Activated naive CD8-positive, alpha-beta T cell treated with anti-CD3 and anti-CD28 coated beads, Interleukin-2, amount 50 U/mL, for 24 hours (primary cell): Measurements from ENCODE around the gene ATP13A5.
A peak's percentile ranks its signal among the peaks of the same experiment; 100 is the strongest.

Experiments used
- ATAC-seq: fragments of 150-1000 bp; cut with Tn5 transposase; one replicate; pipeline ENCODE4 v1.10.0; 2021
- DNase-seq: peaks from one replicate; pipeline ENCODE4 v3.0.0; 2021
- H3K27ac Mint-ChIP-seq: one replicate; pipeline ENCODE4 v1.8.0; 2021; ENCODE audit warnings: mild to moderate bottlenecking, mixed read lengths
- H3K27me3 Mint-ChIP-seq: one replicate; pipeline ENCODE4 v1.8.0; 2021; ENCODE audit warnings: mixed read lengths
- H3K36me3 Mint-ChIP-seq: one replicate; pipeline ENCODE4 v1.8.0; 2021; ENCODE audit warnings: low read depth, mixed read lengths
- H3K4me1 Mint-ChIP-seq: one replicate; pipeline ENCODE4 v1.8.0; 2021; ENCODE audit warnings: mixed read lengths
- H3K4me3 Mint-ChIP-seq: one replicate; pipeline ENCODE4 v1.8.0; 2021; ENCODE audit warnings: mild to moderate bottlenecking, moderate library complexity, mixed read lengths
- H3K9me3 Mint-ChIP-seq: one replicate; pipeline ENCODE4 v1.8.0; 2021; ENCODE audit warnings: mixed read lengths

Gene ATP13A5

GRCh38 chr3:193262707-193263106, 115.8 kb downstream of the ATP13A5 start:
- Mint-ChIP-seq H3K27ac (no peak overlapping the region), H3K27me3 (no peaks in the 10 kb centered on the region)
- no peak for ATAC-seq

DNA sequence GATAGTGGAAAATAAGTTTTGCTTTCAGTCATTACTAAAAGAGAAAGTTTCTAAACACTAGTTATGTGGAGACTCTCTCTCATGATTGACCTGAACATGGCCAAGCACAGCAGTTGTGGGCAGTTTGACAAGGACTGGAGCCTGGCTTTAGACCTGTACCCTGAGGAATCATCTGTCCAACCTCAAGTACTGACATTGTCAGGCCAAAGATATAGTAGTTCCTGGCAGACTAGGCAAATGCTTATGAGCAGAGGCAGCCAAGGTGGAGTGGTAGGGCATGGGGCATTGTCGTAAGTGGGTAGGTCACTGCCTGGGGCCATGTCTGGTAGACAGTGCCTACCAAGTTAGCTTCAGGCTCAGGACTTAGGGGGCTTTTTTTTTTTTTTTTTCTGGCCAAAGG, 116.6 kb downstream of the ATP13A5 start:
- H3K27me3 Mint-ChIP-seq, result no peaks in the 10 kb centered on the region
- ATAC-seq (no peak), DNase-seq (no peak)
- H3K27ac Mint-ChIP-seq, result no peak overlapping the region
- H3K9me3 Mint-ChIP-seq, result no peaks in the 10 kb centered on the region
- no peaks in the 10 kb centered on the region for H3K36me3 Mint-ChIP-seq
- no peaks in the 10 kb centered on the region for H3K4me1 Mint-ChIP-seq
- H3K4me3 Mint-ChIP-seq, result no peak overlapping the region

More at GRCh38 chr3:193262707-193263106, 115.8 kb downstream of the ATP13A5 start:
- DNase-seq, result no peak
- no peaks in the 10 kb centered on the region for H3K36me3 Mint-ChIP-seq
- no peak overlapping the region for H3K4me3 Mint-ChIP-seq
- H3K9me3 Mint-ChIP-seq, result no peaks in the 10 kb centered on the region
- H3K4me1 Mint-ChIP-seq, result no peaks in the 10 kb centered on the region

DNA sequence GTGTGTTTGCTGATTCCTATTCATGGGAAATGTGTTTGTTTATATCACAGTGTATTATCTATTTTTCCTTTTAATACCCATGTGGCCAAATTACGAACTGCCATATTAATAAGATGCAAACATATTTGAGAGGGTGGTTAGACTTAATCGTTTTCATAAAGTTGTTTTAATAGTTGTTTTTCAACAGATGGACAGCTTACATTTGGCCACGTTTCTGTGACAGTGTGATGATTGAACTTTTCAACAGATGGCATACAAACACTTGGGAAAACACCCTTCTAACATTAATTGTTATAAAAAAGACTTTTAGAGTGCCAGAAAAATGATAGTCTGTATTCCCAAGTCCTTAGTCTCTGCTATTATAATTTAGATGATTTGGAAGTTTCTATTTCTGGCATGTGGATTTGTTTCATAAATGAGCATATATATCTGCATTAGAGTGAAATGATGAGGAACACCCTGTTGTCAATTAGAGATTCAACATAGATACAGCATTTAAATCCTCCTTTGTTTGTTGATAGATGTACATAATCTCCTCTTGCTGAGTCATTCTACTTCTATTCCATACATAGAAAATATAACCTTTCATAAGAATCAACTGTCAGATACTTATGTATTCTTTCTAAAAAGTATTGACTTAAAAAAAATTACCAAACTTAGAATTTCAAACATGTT, 124.4 kb downstream of the ATP13A5 start:
- Mint-ChIP-seq H3K4me3 (no peak overlapping the region), H3K27ac (no peak overlapping the region), H3K36me3 (peaks cover 1% of the 10 kb centered on the region), H3K27me3 (peaks cover 6% of the 10 kb centered on the region), H3K9me3 (peaks cover 16% of the 10 kb centered on the region), H3K4me1 (no peaks in the 10 kb centered on the region)
- DNase-seq (no peak), ATAC-seq (no peak)

GRCh38 chr3:193250492-193250891, 128.1 kb downstream of the ATP13A5 start:
- Mint-ChIP-seq H3K4me1 (no peaks in the 10 kb centered on the region), H3K27ac (no peak overlapping the region), H3K27me3 (peaks cover 8% of the 10 kb centered on the region), H3K4me3 (no peak overlapping the region), H3K36me3 (peaks cover 1% of the 10 kb centered on the region), H3K9me3 (peaks cover 36% of the 10 kb centered on the region)
- no peak for DNase-seq
- no peak for ATAC-seq

DNA sequence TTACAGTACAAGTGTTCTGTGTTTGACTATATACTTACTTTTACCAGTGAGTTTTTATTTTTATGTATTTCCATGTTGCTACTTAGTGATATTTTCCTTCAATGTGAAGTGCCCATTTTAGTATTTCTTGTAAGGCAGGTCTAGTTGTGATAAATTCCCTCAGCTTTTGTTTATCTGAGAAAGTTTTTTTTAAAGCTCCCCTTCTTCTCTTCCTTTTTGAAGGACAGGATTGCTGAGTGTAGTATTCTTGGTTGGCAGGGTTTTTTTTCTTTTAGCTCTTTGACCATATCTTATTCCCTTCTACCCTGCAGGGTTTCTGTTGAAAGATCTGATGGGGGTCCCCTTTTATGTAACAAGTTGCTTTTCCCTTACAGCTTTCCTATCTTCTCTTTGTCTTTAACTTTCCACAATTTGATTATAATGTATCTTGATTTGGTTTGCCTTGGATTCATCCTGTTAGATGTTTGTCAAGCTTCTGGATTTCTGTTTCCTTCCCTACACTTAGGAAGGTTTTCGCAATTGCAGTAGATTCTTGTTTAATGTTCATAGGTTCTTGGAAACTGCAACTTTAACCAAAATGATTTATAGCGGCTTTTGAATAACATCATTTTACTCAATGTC, 129.6 kb downstream of the ATP13A5 start:
- DNase-seq (no peak), ATAC-seq (no peak)
- peaks cover 36% of the 10 kb centered on the region for H3K9me3 Mint-ChIP-seq
- H3K27ac Mint-ChIP-seq, result no peak overlapping the region
- H3K36me3 Mint-ChIP-seq, result peaks cover 1% of the 10 kb centered on the region
- no peaks in the 10 kb centered on the region for H3K4me1 Mint-ChIP-seq
- peaks cover 14% of the 10 kb centered on the region for H3K27me3 Mint-ChIP-seq
- H3K4me3 Mint-ChIP-seq, result no peak overlapping the region

DNA sequence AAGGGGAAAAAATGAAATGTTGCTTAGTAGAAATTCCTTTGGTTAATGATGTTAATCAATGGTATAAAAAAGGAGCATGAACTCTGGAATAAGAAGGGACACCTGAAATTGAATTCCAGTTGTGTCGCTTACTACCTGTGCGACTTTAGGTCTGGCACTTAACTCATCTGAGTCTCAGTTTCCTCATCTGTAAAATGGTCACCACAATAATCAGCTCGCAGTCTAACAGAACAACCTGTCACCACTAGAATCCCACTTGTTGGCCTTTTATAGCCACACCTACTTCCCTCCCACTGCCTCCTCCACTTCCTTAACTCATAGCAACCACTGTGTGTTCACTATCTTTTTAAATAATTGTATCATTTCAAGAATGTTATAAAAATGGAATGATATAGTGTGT, 135.0 kb downstream of the ATP13A5 start:
- peaks cover 48% of the 10 kb centered on the region for H3K27me3 Mint-ChIP-seq
- peaks cover 15% of the 10 kb centered on the region for H3K9me3 Mint-ChIP-seq
- ATAC-seq, result no peak
- H3K4me3 Mint-ChIP-seq, result no peak overlapping the region
- no peaks in the 10 kb centered on the region for H3K4me1 Mint-ChIP-seq
- no peak overlapping the region for H3K27ac Mint-ChIP-seq
- H3K36me3 Mint-ChIP-seq, result no peaks in the 10 kb centered on the region
- DNase-seq, result no peak

GRCh38 chr3:193241716-193242115, 136.8 kb downstream of the ATP13A5 start:
- H3K27me3 Mint-ChIP-seq, result peaks cover 49% of the 10 kb centered on the region
- H3K36me3 Mint-ChIP-seq, result no peaks in the 10 kb centered on the region
- no peak overlapping the region for H3K4me3 Mint-ChIP-seq
- DNase-seq (no peak), ATAC-seq (no peak)
- no peaks in the 10 kb centered on the region for H3K4me1 Mint-ChIP-seq
- no peak overlapping the region for H3K27ac Mint-ChIP-seq
- peaks cover 5% of the 10 kb centered on the region for H3K9me3 Mint-ChIP-seq

DNA sequence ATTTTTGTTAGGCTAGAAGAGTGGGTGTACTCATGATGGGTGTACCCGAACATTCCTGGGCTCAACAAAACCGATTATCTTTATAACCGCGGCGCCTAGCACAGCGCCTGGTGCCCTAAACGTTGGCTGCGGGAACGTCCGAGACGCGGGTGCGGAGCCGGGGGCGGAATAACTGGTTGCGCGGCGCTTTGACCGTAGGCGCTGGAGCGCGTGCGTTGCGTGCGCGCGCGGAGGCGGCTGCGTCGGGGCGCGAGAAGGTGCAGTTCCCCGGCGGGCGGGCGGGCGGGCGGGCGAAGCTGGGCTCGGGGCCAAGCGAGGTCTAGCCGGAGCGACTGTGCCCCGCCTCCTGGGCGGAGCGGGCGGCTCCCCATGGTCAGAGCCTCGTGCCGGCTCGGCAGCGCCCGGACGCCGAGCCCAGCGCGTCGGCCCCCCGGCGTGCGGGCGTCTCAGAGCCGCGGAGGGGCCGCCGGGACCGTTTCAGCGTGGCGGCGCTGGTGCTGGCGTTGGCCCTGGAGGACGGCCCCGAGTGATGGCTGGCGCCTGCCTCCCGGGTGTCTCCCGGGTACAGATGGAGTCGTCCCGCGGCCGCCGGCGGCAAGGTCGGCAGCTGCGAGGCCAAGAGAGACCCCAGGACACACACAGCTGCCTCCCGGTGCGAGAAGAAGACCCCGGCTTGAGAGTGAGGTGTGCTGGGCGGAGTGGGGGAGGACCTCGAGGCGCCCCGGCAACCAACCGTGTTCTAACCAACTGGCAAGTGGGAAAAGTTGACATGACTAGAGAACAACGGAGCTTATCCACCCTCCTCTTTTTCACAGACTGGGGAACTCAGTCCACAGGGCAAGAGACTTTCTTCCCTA, 137.5 kb downstream of the ATP13A5 start, which contains the start of gene PLAAT1:
Gene PLAAT1 (plus strand): TSS at position 373 of the 857 bp plus-strand sequence. CDS start 14,429 bp downstream, outside the sequence.
- Mint-ChIP-seq H3K4me3 (peak within 1 kb of the TSS; percentile 28), H3K27me3 (peaks cover 50% of the 10 kb centered on the region), H3K9me3 (peaks cover 5% of the 10 kb centered on the region), H3K4me1 (no peaks in the 10 kb centered on the region), H3K36me3 (no peaks in the 10 kb centered on the region), H3K27ac (no peak within 1 kb of the TSS)
- DNase-seq (peak; percentile 23), ATAC-seq (peak; percentile 76)

GRCh38 chr3:193240436-193240849, 138.1 kb downstream of the ATP13A5 start:
- DNase-seq (no peak), ATAC-seq (no peak)
- H3K27ac Mint-ChIP-seq, result no peak overlapping the region
- H3K4me1 Mint-ChIP-seq, result no peaks in the 10 kb centered on the region
- no peaks in the 10 kb centered on the region for H3K36me3 Mint-ChIP-seq
- H3K27me3 Mint-ChIP-seq, result peaks cover 43% of the 10 kb centered on the region
- H3K9me3 Mint-ChIP-seq, result no peaks in the 10 kb centered on the region
- peak overlapping the region; percentile 28 for H3K4me3 Mint-ChIP-seq

DNA sequence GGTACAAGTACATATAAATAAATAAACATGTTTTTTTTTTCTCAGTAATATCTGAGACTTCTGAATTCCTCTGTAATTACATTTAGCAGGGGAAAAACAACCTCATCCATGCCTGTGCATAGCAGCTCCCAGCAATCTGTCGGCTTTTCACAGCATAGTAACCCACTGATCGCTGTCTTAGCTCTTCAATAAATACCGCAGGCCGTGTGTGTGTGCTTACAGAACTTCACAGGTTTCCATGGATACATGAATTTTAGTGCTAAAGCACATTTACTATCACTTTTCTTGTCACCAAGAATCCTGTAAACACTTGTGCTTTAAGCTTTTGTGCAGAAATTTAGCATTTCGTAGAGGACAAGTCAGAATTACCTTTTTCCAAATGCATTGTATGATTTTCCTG, 141.5 kb downstream of the ATP13A5 start:
- H3K4me1 Mint-ChIP-seq, result no peaks in the 10 kb centered on the region
- H3K4me3 Mint-ChIP-seq, result no peak overlapping the region
- no peaks in the 10 kb centered on the region for H3K9me3 Mint-ChIP-seq
- ATAC-seq (no peak), DNase-seq (no peak)
- peaks cover 28% of the 10 kb centered on the region for H3K27me3 Mint-ChIP-seq
- no peak overlapping the region for H3K27ac Mint-ChIP-seq
- H3K36me3 Mint-ChIP-seq, result no peaks in the 10 kb centered on the region

DNA sequence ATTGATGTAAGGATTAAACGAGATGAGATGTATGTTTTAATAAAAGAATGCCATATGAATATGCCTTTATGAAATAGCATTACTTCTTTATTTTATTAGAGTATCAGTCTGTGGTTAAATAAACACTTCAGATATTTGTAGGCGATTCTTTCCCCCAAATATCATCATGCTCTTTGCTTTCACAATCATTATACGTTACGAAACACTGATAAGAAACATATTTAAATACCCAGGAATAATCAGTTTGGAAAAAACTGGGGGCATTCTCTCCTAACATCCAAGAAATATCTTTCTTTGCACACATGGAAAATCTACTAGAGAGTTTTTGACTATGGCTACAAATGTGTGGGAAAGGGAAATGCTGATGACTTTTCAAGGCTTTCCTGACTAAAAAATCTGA, 142.0 kb downstream of the ATP13A5 start:
- H3K4me3 Mint-ChIP-seq, result no peak overlapping the region
- no peaks in the 10 kb centered on the region for H3K36me3 Mint-ChIP-seq
- no peaks in the 10 kb centered on the region for H3K9me3 Mint-ChIP-seq
- H3K4me1 Mint-ChIP-seq, result no peaks in the 10 kb centered on the region
- H3K27ac Mint-ChIP-seq, result no peak overlapping the region
- no peak for ATAC-seq
- H3K27me3 Mint-ChIP-seq, result peaks cover 24% of the 10 kb centered on the region
- DNase-seq, result no peak

DNA sequence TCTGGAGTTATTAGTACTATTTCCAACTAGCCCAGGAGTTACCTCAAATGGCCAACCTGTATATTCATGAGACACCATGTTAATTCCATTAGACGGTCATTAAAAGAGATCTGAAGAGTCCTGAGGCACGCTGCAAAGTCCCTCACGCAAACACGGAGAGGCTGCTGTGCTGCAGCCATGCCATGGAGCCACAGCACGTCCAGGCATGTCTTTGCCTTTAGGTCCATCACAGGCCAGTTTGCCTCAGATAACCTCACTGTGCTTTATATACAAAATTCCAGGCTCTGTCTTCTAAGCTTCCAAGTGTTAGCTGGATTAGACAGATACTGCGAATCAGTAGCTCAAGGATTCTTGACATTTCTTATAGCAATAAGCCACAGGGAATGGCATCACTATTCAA, 147.4 kb downstream of the ATP13A5 start:
- Mint-ChIP-seq H3K27me3 (peaks cover 2% of the 10 kb centered on the region), H3K4me3 (no peak overlapping the region), H3K4me1 (no peaks in the 10 kb centered on the region), H3K27ac (no peak overlapping the region), H3K9me3 (no peaks in the 10 kb centered on the region), H3K36me3 (no peaks in the 10 kb centered on the region)
- DNase-seq, result no peak
- ATAC-seq, result no peak

GRCh38 chr3:193230610-193231009, 147.9 kb downstream of the ATP13A5 start:
- H3K9me3 Mint-ChIP-seq, result no peaks in the 10 kb centered on the region
- no peak overlapping the region for H3K4me3 Mint-ChIP-seq
- H3K27ac Mint-ChIP-seq, result no peak overlapping the region
- no peaks in the 10 kb centered on the region for H3K36me3 Mint-ChIP-seq
- DNase-seq, result no peak
- no peaks in the 10 kb centered on the region for H3K4me1 Mint-ChIP-seq
- no peak for ATAC-seq
- peaks cover 2% of the 10 kb centered on the region for H3K27me3 Mint-ChIP-seq

DNA sequence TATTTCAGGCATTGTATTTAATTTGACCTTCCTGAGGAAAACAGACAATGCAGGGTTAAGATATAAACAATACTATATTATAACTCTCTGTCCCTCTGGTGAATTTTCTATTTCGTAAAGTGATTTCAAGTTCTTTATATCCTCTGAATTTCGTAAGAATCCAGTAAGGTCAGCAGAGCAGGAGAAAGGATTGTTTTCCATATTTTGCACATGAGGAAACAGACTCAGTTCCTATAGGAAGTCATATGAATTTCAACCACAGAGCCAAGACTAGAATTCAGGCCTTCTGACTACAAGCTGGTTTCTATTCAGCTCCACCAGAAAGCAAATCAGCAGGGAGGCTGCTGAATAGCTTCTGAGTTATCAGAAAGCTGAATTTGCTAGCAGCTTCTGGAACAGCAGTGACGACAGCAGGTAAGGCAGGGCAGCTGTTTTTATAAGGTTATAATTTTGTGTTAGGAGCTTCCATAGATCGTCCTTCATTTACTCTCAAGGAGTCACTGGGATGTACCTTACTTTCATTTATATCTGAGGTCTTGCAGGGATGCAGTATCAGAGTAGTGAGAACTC, 148.6 kb downstream of the ATP13A5 start:
- H3K4me3 Mint-ChIP-seq, result no peak overlapping the region
- DNase-seq (no peak), ATAC-seq (no peak)
- no peaks in the 10 kb centered on the region for H3K27me3 Mint-ChIP-seq
- no peak overlapping the region for H3K27ac Mint-ChIP-seq
- no peaks in the 10 kb centered on the region for H3K4me1 Mint-ChIP-seq
- H3K9me3 Mint-ChIP-seq, result no peaks in the 10 kb centered on the region
- no peaks in the 10 kb centered on the region for H3K36me3 Mint-ChIP-seq
